Hematopoietic multipotent progenitor cell treated with erythropoietin and hydrocortisone succinate and interleukin-3 and kit ligand, for 17 days (in vitro differentiated cells): ENCODE results near the gene CHADL.
A peak's percentile ranks its signal among the peaks of the same experiment; 100 is the strongest.

Experiments
- DNase-seq: peaks from one replicate; pipeline ENCODE4 v3.0.0-alpha.2; 2015; ENCODE audit warnings: low spot score

CHADL gene

DNA sequence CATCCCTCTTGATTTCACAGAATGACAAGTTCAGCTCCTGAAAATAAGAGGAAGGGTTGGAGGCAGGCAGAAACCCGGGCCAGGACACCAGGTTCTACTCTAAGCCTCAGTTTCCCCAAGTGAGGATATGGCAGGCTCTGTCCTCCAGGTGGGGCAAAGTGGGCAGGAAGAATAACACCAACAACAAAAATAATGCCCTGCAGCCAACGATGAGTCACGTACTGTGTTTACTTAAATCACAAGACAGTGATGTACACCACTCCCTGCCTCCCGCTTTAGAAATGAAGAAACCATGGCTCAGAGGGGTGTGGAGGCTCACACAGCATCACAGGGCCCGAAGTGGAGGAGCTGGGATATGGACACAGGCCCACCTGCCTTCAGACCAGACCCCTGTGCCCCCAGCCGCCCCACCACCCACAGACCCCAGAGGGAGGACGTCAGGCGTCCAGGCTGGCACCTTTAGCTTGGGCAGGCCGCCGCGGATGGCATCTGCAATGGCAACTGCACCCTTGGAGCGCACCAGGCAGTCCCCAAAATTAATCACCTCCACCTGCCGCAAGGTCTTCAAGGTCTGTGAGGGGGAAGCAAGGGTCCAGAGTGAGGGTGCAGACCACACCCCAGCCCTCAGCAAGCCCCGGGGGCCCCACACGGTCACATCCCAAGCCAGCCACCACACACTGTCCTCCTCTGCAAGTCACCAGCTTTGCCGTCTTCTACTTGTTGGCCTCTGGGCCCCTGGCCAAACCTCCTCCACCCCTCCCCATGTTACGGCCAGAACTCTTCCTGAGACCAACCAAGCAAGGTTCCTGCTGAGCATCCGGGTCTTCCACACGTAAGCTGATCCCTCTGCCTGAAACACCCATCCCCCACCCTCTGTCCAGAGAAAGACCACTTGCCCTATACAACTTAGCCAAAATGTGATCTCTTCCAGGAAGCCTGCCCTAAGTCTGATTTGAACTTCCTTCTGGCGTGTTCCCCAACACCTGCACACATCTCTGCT is 15.8 kb upstream of the CHADL start:
- DNase-seq, result no peak

DNA sequence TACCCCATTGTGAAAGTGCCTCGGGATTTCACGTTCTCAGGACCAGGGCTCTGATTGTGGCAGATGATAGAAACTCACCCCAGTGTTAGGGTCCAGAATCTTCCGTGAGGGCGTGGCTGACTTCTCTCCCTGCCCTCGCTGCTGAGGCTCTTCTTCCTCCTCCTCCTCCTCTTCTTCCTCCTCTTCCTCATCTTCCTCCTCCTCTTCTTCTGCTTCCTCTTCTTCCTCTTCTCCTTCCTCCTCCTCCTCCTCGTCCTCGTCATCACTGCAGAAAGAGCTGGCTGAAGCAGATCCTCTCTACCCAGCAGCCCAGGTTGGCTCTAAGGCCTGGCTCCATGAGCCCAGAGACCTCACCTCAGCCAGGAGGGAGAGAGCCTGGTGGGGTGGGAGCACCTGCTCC is 13.5 kb upstream of the CHADL start:
- no peak for DNase-seq

DNA sequence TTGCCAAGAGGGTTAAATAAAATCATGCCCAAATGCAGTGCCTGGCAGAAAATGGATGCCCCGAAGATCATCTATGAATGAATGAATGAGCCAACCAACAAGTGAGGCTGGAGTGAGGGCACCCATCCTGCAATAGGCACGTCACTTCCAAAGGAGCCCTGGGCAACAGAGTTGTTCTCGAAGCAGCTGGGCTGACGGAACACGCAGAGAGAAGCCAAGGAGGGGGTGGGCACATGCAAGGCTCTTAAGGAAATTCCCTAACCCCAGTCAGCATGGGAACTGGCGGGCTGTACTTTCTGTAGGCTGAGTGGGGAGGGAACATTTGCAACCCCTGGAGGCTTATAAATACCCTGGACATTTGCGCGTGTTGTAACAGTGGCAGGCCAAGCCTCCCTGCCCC is 11.6 kb upstream of the CHADL start:
- no peak for DNase-seq

- DNase-seq, result no peak
These were observed 9.4 kb upstream of the CHADL start for GRCh38 chr22:41250127-41250526.

GRCh38 chr22:41249442-41249841 is 8.7 kb upstream of the CHADL start:
- no peak for DNase-seq

GRCh38 chr22:41248758-41249157 is 8.0 kb upstream of the CHADL start:
- DNase-seq, result no peak

GRCh38 chr22:41248314-41248713 is 7.6 kb upstream of the CHADL start:
- no peak for DNase-seq

GRCh38 chr22:41247703-41248102 is 7.0 kb upstream of the CHADL start:
- DNase-seq, result no peak

DNA sequence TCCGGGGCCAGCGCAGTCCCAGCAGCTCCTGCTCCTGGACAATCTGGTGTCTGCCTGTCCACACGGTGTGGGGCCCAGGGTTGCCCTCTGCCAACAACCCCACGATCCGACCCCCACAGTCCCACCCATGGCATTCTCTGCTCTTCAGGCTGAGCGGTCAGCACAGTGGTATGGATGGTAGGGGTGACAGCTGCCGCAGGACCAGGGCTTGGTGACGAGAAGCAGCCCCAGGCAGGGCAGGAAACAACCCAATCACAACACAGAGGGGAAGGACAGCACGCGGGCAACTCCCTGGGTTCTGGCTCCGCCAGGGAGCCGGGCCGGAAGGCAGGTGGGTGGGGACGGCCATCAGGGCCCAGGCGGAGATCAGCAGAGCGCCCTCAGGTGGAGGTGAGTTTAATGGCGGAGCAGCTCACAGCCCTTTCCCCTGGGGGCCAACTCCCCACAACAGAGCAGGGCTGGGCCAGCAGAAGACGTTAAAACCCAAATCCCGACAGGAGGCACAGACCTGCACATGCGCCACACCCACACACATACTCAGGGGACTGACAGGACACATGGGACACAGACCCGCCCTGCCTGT is 5.3 kb upstream of the CHADL start:
- DNase-seq, result no peak

DNA sequence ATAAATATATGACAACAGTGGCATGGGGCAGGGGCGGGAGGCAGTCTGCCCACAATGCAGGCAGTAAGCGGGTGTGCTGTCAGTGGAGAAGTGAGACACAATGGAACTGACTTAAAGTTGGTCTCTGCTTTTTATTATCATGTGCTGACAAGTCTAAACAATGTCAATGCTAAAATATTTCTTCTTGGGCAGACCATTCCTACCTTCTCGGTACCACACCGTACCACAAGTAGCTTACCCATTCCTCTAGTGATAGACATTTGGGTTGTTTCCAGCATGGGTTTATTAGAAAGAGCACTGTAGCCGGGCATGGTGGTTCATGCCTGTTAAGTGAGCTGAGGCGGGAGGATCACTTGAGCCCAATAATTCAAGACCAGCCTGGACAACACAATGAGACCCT is 2.6 kb upstream of the CHADL start:
- DNase-seq, result no peak

DNA sequence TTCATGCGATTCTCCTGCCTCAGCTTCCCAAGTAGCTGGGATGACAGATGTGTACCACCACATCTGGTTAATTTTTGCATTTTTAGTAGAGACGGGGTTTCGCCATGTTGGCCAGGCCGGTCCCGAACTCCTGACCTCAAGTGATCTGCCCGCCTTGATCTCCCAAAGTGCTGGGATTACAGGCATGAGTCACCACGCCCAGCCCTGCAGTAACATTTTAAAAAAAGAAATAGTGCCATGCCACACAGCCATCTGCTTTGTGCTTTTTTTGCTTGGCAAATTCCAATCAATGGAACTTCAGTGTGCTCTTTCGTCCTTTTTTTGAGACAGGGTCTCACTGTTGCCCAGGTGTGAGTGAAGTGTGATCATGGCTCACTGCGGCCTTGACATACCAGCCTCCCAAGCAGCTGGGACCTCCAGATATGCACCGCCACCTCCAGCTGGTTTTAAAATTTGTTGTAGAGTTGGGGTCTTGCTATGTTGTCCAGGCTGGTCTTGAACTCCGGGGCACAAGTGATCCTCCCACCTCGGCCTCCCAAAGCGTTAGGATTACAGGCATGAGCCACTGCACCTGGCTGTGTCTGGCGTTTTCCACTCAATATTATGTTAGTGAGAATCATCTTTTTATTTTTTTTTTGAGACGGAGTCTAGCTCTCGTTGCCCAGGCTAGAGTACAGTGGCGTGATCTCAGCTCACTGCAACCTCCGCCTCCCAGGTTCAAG is 1.8 kb upstream of the CHADL start:
- DNase-seq, result no peak

- no peak for DNase-seq
These were observed 474 bp upstream of the CHADL start for GRCh38 chr22:41241133-41241676.

- DNase-seq, result no peak
These were observed 1.1 kb downstream of the CHADL start for GRCh38 chr22:41239443-41240128.

DNA sequence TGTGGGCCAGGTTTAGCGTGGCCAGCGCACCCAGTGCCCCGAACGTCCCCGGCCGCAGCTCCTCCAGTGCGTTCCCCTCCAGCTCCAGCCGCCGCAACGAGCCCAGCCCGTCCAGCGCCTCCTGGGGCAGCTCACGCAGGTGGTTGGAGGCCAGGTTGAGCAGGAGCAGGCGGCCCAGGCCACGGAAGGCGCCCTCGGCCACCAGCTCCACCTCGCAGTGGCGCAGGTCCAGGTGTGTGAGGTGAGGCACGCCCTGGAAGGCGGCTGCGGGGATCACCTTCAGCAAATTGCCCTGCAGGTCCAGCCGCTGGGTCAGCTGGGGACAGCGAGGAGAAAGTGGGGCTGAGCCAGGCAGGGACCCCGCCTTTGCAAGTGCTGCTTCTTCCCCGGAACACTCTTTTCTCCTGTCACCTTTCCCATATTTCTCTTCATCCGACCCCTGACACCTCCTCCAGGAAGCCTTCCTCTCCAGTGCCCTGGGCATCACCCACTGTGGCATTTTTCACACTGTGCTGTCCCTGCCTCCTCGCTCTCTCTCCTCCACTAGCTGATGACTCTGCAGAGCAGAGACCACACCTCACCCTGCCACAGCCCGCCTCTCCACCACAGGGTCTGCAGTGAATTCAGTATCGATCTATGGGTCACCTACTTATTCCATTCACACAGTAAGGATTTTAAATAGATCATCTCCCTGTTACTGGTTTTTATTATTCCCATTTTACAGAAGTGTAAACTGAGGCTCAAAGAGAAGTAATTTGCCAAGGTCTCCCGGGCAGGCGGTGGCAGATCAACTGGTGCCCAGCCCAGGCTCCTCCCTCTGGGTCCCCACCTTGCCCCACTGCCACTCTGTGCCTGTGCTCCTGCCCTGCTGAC is 1.9 kb downstream of the CHADL start:
- DNase-seq, result no peak

DNA sequence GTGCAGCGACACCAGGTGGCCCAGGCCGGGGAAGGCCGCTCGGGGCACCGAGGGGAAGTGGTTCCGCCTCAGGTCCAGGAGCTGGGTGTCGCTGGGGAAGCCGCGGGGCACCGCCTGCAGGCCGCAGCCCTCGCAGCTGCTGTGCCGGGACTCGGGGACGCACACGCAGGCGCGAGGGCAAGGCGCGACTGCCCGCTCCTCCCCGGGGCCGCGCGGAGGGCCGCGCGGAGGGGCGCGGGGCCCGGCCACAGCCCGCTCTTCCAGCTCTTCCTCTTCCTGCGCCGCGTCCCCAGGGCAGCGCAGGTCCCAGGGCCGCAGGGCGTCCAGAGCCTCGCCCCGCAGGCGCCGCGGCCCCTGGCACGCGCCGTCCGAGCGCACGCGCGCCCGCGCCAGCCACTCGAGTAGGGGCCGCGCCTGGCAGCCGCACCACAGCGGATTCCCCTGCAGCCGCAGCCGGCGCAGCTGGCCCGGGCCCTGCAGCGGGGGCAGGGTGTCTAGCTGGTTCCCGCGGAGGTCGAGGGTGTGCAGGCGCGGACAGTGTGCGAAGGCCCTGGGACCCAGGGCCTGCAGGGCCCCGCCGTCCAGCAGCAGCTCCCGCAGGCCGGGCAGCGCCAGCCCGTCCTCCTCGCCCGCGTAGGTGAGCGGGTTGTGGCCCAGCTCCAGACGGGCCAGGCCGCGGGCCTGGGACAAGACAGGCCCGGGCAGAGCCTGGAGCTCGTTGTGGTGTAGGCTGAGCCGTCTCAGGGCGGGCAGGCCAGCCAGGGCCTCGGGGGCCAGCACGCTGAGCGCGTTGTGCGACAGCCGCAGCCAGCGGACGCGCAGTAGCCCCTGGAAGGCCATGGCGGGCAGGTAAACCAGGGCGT is 2.8 kb downstream of the CHADL start:
- peak; percentile 17 for DNase-seq

GRCh38 chr22:41237036-41237706 is 3.6 kb downstream of the CHADL start:
- DNase-seq, result no peak

GRCh38 chr22:41234815-41235695 is 5.7 kb downstream of the CHADL start:
- DNase-seq, result no peak

- DNase-seq, result no peak
These were observed 9.4 kb downstream of the CHADL start for GRCh38 chr22:41231369-41231768.
